ENCODE results near the gene LY9. TPM values are rescaled to one million over a fixed set of nuclear protein-coding genes. Genes with fewer than 3 reads are reported as not detected.
A peak's percentile ranks its signal among the peaks of the same experiment; 100 is the strongest.

LY9 gene
- total RNA-seq, 3 donors from 2014 or later: 1.3 to 2.5 (median 2.3) TPM

DNA sequence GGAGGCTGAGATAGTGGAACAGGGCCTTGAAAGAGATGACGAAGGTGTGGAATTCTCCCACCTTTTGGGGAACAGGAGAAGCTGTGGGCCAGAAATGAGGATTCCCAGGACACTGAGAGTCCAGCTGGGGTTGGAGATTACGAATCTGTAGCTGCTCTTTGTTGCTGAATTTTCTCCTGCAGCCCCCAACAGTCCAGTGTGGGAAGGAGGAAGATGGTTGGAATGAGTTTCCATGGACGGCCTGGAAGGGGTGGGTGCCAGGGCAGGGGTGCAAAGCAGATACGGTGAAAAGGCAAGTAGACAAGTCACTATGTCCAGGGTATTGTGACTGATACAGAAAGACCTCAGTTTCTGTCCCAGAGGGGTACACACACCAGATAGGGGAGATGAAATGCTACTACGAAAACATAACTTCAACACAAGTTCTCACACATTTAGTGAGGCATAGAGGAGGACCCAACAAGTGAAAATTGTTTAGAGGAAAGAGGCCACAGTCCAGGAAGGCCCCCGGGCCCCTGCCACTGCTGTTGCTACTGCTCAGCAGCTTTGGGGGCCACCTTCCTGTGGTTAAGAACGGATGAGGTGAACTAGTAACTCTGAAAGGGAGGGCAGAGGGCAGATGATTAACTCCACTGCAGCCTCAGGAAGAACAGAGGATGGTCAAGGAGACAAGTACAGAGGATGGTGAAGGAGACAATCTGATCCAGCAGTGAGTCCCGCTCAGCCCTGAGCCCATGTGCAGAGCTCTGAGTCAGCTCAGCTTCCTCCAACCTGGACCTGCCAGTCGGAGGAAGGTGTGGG lies 59.4 kb downstream of the LY9 start:
- Histone ChIP-seq H3K36me3 (ENCODE audit: low read depth) (no peaks in the 10 kb centered on the region), H3K9me3 (no peaks in the 10 kb centered on the region), H3K4me1 (ENCODE audit: low read depth) (peaks cover 4% of the 10 kb centered on the region), H3K4me3 (no peak overlapping the region)
- no peak for DNase-seq
- TF ChIP-seq, protein P1, sequence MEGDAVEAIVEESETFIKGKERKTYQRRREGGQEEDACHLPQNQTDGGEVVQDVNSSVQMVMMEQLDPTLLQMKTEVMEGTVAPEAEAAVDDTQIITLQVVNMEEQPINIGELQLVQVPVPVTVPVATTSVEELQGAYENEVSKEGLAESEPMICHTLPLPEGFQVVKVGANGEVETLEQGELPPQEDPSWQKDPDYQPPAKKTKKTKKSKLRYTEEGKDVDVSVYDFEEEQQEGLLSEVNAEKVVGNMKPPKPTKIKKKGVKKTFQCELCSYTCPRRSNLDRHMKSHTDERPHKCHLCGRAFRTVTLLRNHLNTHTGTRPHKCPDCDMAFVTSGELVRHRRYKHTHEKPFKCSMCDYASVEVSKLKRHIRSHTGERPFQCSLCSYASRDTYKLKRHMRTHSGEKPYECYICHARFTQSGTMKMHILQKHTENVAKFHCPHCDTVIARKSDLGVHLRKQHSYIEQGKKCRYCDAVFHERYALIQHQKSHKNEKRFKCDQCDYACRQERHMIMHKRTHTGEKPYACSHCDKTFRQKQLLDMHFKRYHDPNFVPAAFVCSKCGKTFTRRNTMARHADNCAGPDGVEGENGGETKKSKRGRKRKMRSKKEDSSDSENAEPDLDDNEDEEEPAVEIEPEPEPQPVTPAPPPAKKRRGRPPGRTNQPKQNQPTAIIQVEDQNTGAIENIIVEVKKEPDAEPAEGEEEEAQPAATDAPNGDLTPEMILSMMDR (IDR thresholded peaks at IDR 0.05): no peak
- intact Hi-C loops (cut with DNase I, micrococcal nuclease): no loop called here
- peak; percentile 4 for ATAC-seq

GRCh38 chr1:160858097-160858496 lies 62.1 kb downstream of the LY9 start:
- TF ChIP-seq, protein P1 (IDR thresholded peaks at IDR 0.05): no peak
- H3K4me3 ChIP-seq: no peak overlapping the region
- DNase-seq (peak; percentile 76 to 94 (median 80)), ATAC-seq (peak; percentile 96)
- intact Hi-C loops (cut with DNase I, micrococcal nuclease): no loop called here
- no peaks in the 10 kb centered on the region for H3K36me3 ChIP-seq (ENCODE audit: low read depth)
- H3K9me3 ChIP-seq: no peaks in the 10 kb centered on the region
- no peaks in the 10 kb centered on the region for H3K4me1 ChIP-seq (ENCODE audit: low read depth)

- TF ChIP-seq, protein P1 (IDR thresholded peaks at IDR 0.05): no peak
- DNase-seq (peak in 1 of 3 donors; percentile 43), ATAC-seq (peak; percentile 59)
- Histone ChIP-seq H3K36me3 (ENCODE audit: low read depth) (no peaks in the 10 kb centered on the region), H3K9me3 (no peaks in the 10 kb centered on the region), H3K4me1 (ENCODE audit: low read depth) (no peaks in the 10 kb centered on the region), H3K4me3 (no peak overlapping the region)
- intact Hi-C loops (cut with DNase I, micrococcal nuclease): no loop called here
Measured at GRCh38 chr1:160858507-160858906, 62.5 kb downstream of the LY9 start.

DNA sequence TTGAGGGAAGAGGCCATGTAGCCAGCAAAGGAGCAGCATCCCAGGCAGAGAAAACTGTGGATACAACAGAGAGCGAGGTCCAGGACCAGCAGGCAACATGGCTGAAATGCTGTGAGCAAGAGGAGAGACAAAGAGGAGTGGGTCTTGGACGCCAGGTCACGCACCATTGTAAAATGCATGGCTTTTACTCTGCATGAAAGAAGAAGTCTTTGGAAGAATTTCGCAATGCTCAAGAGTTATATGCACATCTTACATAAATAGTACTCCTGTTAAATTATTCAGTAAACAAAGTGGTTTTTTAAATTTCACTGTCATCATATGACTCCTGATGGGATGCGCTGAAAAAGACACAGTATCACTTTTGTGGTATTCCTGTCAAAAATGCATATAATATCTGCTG lies 63.2 kb downstream of the LY9 start:
- Histone ChIP-seq H3K9me3 (no peaks in the 10 kb centered on the region), H3K4me3 (no peak overlapping the region), H3K36me3 (ENCODE audit: low read depth) (no peaks in the 10 kb centered on the region), H3K4me1 (ENCODE audit: low read depth) (no peaks in the 10 kb centered on the region)
- TF ChIP-seq, protein P1 (IDR thresholded peaks at IDR 0.05): no peak
- DNase-seq (no peak), ATAC-seq (no peak)
- intact Hi-C loops (cut with DNase I, micrococcal nuclease): no loop called here

- Histone ChIP-seq H3K36me3 (ENCODE audit: low read depth) (no peaks in the 10 kb centered on the region), H3K9me3 (no peaks in the 10 kb centered on the region), H3K4me1 (ENCODE audit: low read depth) (no peaks in the 10 kb centered on the region), H3K4me3 (no peak overlapping the region)
- intact Hi-C loops (cut with DNase I, micrococcal nuclease): no loop called here
- ATAC-seq: no peak
- no peak for DNase-seq
- TF ChIP-seq, protein P1 (IDR thresholded peaks at IDR 0.05): no peak
Measured at GRCh38 chr1:160860840-160861505, 65.0 kb downstream of the LY9 start.
